Gastrocnemius medialis (tissue), 4 donors: Measurements from ENCODE around the gene RBL1. TPM values are rescaled to one million over a fixed set of nuclear protein-coding genes. Genes with fewer than 3 reads are reported as not detected.
"Not testable (repeated sequence)": the region's sequence is repeated elsewhere in the genome, so short reads cannot be mapped to it uniquely, and the experiment has no call there.

ENCODE experiments used
- ATAC-seq, 2 donors: fragments of 150-250 bp; one replicate each; pipeline ENCODE4 v1.9.1; 2016
- DNase-seq, 2 donors: peaks; one replicate each; pipeline ENCODE4 v3.0.0-alpha.2; 2019
- H3K27ac ChIP-seq, 4 donors: fragments of 200-600 bp; sonication (generic); 1 replicate in 1 of 4; 2 replicates in 3 of 4; pipeline ENCODE4 v1.5.1; 2016 to 2018; ENCODE audit warnings: mild to moderate bottlenecking in 2 of 4, moderate library complexity in 1 of 4
- H3K27me3 ChIP-seq, 3 donors: fragments of 200-600 bp; sonication (generic) in 2 of 3; 1 replicate in 1 of 3; 2 replicates in 2 of 3; pipeline versions ENCODE4 v1.5.1 to v1.6.0; 2016 to 2019; ENCODE audit warnings: mild to moderate bottlenecking in 1 of 3, moderate library complexity in 1 of 3
- H3K36me3 ChIP-seq, 2 donors: fragments of 200-600 bp; sonication (generic) in 1 of 2; one replicate each; pipeline ENCODE4 v1.5.1; 2017 to 2018
- H3K4me1 ChIP-seq, 2 donors: fragments of 200-600 bp; sonication (generic) in 1 of 2; one replicate each; pipeline ENCODE4 v1.5.1; 2016 to 2017; ENCODE audit warnings: mild to moderate bottlenecking in 2 of 2
- H3K4me3 ChIP-seq, 4 donors: fragments of 200-600 bp; sonication (generic) in 3 of 4; 1 replicate in 1 of 4; 2 replicates in 3 of 4; pipeline ENCODE4 v1.5.1; 2016 to 2019; ENCODE audit warnings: mild to moderate bottlenecking in 2 of 4
- H3K9me3 ChIP-seq, 3 donors: fragments of 200-600 bp; sonication (generic) in 2 of 3; 1 replicate in 1 of 3; 2 replicates in 2 of 3; pipeline ENCODE4 v1.5.1; 2016 to 2019
- CTCF ChIP-seq, 5 experiments: fragments of 450-650 bp in 3 of 5; fragments of 200-600 bp in 2 of 5; sonication (generic) in 2 of 5; IDR thresholded peaks in 4 of 5; conservative IDR thresholded peaks in 1 of 5; 1 replicate in 4 of 5; 2 replicates in 1 of 5; pipeline ENCODE4 v1.5.1; 2016 to 2019; ENCODE audit warnings: antibody characterized with exemption in 5 of 5, mild to moderate bottlenecking in 3 of 5, moderate library complexity in 3 of 5
- POLR2A ChIP-seq, 2 donors: fragments of 450-650 bp; IDR thresholded peaks; one replicate each; pipeline ENCODE4 v1.6.1; 2017; ENCODE audit warnings: antibody characterized with exemption in 2 of 2, mild to moderate bottlenecking in 2 of 2, moderate library complexity in 2 of 2
- in situ Hi-C, 4 donors: fragments of 200-750 bp; cut with MboI; loops; one replicate each; pipeline versions ENCODE4 v1.15.0 to v1.8.0; 2017; ENCODE audit warnings: low sequenced_read_pairs in 4 of 4
- intact Hi-C: fragments of 100-400 bp; cut with DNase I; formaldehyde crosslinking; loops from one replicate; pipeline ENCODE4 v1.15.1; 2023; ENCODE audit warnings: low total_unique reads
- total RNA-seq, 4 donors: library from RNA; depleted of rRNA; stranded (reverse); fragments of >200 nt; gene quantifications; one replicate each; pipeline versions ENCODE4 v1.1.0 to v1.2.3, GENCODE V29; 2016

Gene RBL1
- total RNA-seq, 4 donors from 2014 or later, result 2.9 to 13.0 (median 6.1) TPM

- intact Hi-C loops (no loop called here), in situ Hi-C loops (no loop called here)
- Histone ChIP-seq H3K27ac (no peak overlapping the region), H3K27me3 (no peaks in the 10 kb centered on the region), H3K4me1 (no peaks in the 10 kb centered on the region), H3K36me3 (no peaks in the 10 kb centered on the region), H3K4me3 (no peak overlapping the region), H3K9me3 (no peaks in the 10 kb centered on the region)
- TF ChIP-seq POLR2A (IDR thresholded peaks at IDR 0.05) (no peak), CTCF (IDR thresholded peaks at IDR 0.05 in 4 of 5, conservative IDR thresholded peaks at IDR 0.05 in 1 of 5) (no peak)
- ATAC-seq (no peak), DNase-seq (no peak)
Measured at GRCh38 chr20:37133952-37134351, 38.2 kb upstream of the RBL1 start.

GRCh38 chr20:37131486-37131885, 35.7 kb upstream of the RBL1 start:
- no peak for TF ChIP-seq CTCF (IDR thresholded peaks at IDR 0.05 in 4 of 5, conservative IDR thresholded peaks at IDR 0.05 in 1 of 5)
- DNase-seq, result no peak
- no peak overlapping the region for H3K27ac ChIP-seq
- no peaks in the 10 kb centered on the region for H3K9me3 ChIP-seq
- intact Hi-C loops (no loop called here), in situ Hi-C loops (no loop called here)
- H3K4me1 ChIP-seq, result no peaks in the 10 kb centered on the region
- no peak overlapping the region for H3K4me3 ChIP-seq
- no peaks in the 10 kb centered on the region for H3K27me3 ChIP-seq
- no peak for ATAC-seq
- no peaks in the 10 kb centered on the region for H3K36me3 ChIP-seq

GRCh38 chr20:37128803-37129202, 33.0 kb upstream of the RBL1 start:
- Histone ChIP-seq H3K4me1 (no peaks in the 10 kb centered on the region), H3K4me3 (no peak overlapping the region), H3K27me3 (no peaks in the 10 kb centered on the region), H3K9me3 (no peaks in the 10 kb centered on the region), H3K36me3 (no peaks in the 10 kb centered on the region), H3K27ac (no peak overlapping the region)
- DNase-seq (no peak), ATAC-seq (no peak)
- TF ChIP-seq POLR2A (IDR thresholded peaks at IDR 0.05) (no peak), CTCF (IDR thresholded peaks at IDR 0.05 in 4 of 5, conservative IDR thresholded peaks at IDR 0.05 in 1 of 5) (no peak)
- intact Hi-C loops, result no loop called here
- in situ Hi-C loops, result no loop called here

- H3K9me3 ChIP-seq, H3K27me3 ChIP-seq, H3K4me1 ChIP-seq, ATAC-seq, H3K36me3 ChIP-seq, H3K27ac ChIP-seq, in situ Hi-C loops, DNase-seq, H3K4me3 ChIP-seq, intact Hi-C loops: not testable (repeated sequence)
Measured at GRCh38 chr20:37126290-37126689, 30.5 kb upstream of the RBL1 start.

- H3K4me1 ChIP-seq, result no peaks in the 10 kb centered on the region
- no peaks in the 10 kb centered on the region for H3K9me3 ChIP-seq
- no peak for TF ChIP-seq CTCF (IDR thresholded peaks at IDR 0.05 in 4 of 5, conservative IDR thresholded peaks at IDR 0.05 in 1 of 5)
- TF ChIP-seq POLR2A (IDR thresholded peaks at IDR 0.05), result no peak
- no peaks in the 10 kb centered on the region for H3K36me3 ChIP-seq
- no peaks in the 10 kb centered on the region for H3K27me3 ChIP-seq
- DNase-seq, result no peak
- intact Hi-C loops (no loop called here), in situ Hi-C loops (no loop called here)
- ATAC-seq, result no peak
- no peak overlapping the region for H3K4me3 ChIP-seq
- H3K27ac ChIP-seq, result no peak overlapping the region
Measured at GRCh38 chr20:37123441-37123840, 27.6 kb upstream of the RBL1 start.
